Ectodermal cell (in vitro differentiated cells): ENCODE results near the gene GOLPH3.

ENCODE experiments used
- H3K27ac ChIP-seq: 2 replicates; pipeline ENCODE4 v1.7.0; 2013; ENCODE audit warnings: mild to moderate bottlenecking, low read depth, low read length; ENCODE audit not compliant: insufficient read depth, poor library complexity, severe bottlenecking
- H3K27me3 ChIP-seq: 2 replicates; pipeline ENCODE4 v1.7.0; 2013; ENCODE audit warnings: mild to moderate bottlenecking, low read length; ENCODE audit not compliant: insufficient read depth, control insufficient read depth, poor library complexity, severe bottlenecking
- H3K36me3 ChIP-seq: one replicate; pipeline ENCODE4 v1.7.0; 2013; ENCODE audit warnings: low read length; ENCODE audit not compliant: control insufficient read depth, insufficient read depth
- H3K4me1 ChIP-seq: one replicate; pipeline ENCODE4 v1.7.0; 2013; ENCODE audit warnings: low read length; ENCODE audit not compliant: control insufficient read depth, insufficient read depth
- H3K4me3 ChIP-seq: 2 replicates; pipeline ENCODE4 v1.7.0; 2013; ENCODE audit warnings: low read depth, low read length, control low read depth; ENCODE audit not compliant: insufficient read depth
- H3K9me3 ChIP-seq: 2 replicates; pipeline ENCODE4 v1.7.0; 2013; ENCODE audit warnings: mild to moderate bottlenecking, low read length, moderate library complexity; ENCODE audit not compliant: control insufficient read depth
- WGBS, 2 experiments: methylation state at CpG; one replicate each; pipeline ENCODE4 v1.1.7; 2013; ENCODE audit warnings: missing lambda C conversion rate in 2 of 2; 5-methylcytosine and 5-hydroxymethylcytosine counted together

The GOLPH3 gene

DNA sequence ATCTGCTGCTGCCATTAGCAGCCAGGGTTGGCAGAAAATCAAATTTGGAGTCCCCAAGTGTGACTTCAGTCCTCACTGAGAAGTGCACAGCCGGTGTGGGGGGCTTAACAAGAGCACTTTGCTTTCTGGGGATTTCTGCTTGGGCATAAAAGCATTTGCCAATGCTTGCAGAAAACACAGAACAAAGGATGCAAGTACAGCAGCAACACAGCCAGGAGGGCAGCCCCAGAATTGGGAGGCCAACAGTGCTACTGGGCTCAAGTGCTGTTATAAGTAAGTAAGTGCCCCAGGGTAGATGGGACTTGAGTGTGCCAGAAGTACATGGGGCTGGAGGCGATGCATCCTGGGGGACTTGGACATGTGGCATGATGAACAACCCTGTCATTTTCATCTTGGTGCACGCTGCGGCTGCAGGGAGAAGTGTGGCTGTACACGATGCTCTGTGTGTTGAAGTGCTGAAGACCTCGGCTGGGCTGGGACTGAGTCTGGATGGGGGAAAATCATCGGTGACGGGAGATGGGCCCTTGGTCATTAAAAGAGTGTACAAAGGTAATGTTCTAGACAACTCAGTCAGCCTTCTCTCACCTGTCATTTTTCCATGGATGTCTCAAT lies 73.3 kb downstream of the GOLPH3 start:
- Histone ChIP-seq H3K36me3 (peaks cover 5% of the 10 kb centered on the region), H3K4me3 (no peak overlapping the region), H3K4me1 (no peaks in the 10 kb centered on the region), H3K27ac (no peak overlapping the region), H3K9me3 (no peaks in the 10 kb centered on the region), H3K27me3 (no peaks in the 10 kb centered on the region)
- WGBS, 2 experiments, result 95 to 96% methylated on average over 8 of the region's 8 CpGs

- Histone ChIP-seq H3K9me3 (no peaks in the 10 kb centered on the region), H3K27ac (no peak overlapping the region), H3K36me3 (peaks cover 5% of the 10 kb centered on the region), H3K4me3 (no peak overlapping the region), H3K4me1 (no peaks in the 10 kb centered on the region), H3K27me3 (no peaks in the 10 kb centered on the region)
- 89% methylated on average over 6 of the region's 6 CpGs for WGBS, 2 experiments
These were observed 73.9 kb downstream of the GOLPH3 start for GRCh38 chr5:32100230-32100629.

GRCh38 chr5:32099486-32100035 lies 74.6 kb downstream of the GOLPH3 start:
- Histone ChIP-seq H3K27me3 (no peaks in the 10 kb centered on the region), H3K36me3 (peaks cover 5% of the 10 kb centered on the region), H3K9me3 (no peaks in the 10 kb centered on the region), H3K27ac (no peak overlapping the region), H3K4me1 (no peaks in the 10 kb centered on the region), H3K4me3 (no peak overlapping the region)
- WGBS, 2 experiments, result 89 to 90% methylated on average over 9 of the region's 9 CpGs

GRCh38 chr5:32098890-32099310 lies 75.2 kb downstream of the GOLPH3 start:
- Histone ChIP-seq H3K36me3 (peaks cover 4% of the 10 kb centered on the region), H3K4me3 (no peak overlapping the region), H3K4me1 (no peaks in the 10 kb centered on the region), H3K27me3 (no peaks in the 10 kb centered on the region), H3K27ac (no peak overlapping the region), H3K9me3 (no peaks in the 10 kb centered on the region)
- WGBS, 2 experiments, result 94 to 96% methylated on average over 11 of the region's 11 CpGs

- Histone ChIP-seq H3K36me3 (no peaks in the 10 kb centered on the region), H3K27ac (no peak overlapping the region), H3K27me3 (no peaks in the 10 kb centered on the region), H3K4me1 (no peaks in the 10 kb centered on the region), H3K4me3 (no peak overlapping the region), H3K9me3 (no peaks in the 10 kb centered on the region)
- 86 to 91% methylated on average over 9 of the region's 9 CpGs for WGBS, 2 experiments
These were observed 75.8 kb downstream of the GOLPH3 start for GRCh38 chr5:32098291-32098690.

- no peaks in the 10 kb centered on the region for H3K4me1 ChIP-seq
- WGBS, 2 experiments, result 92 to 93% methylated on average over 10 of the region's 10 CpGs
- H3K36me3 ChIP-seq, result no peaks in the 10 kb centered on the region
- H3K9me3 ChIP-seq, result no peaks in the 10 kb centered on the region
- H3K27me3 ChIP-seq, result no peaks in the 10 kb centered on the region
- H3K27ac ChIP-seq, result no peak overlapping the region
- no peak overlapping the region for H3K4me3 ChIP-seq
These were observed 77.1 kb downstream of the GOLPH3 start for GRCh38 chr5:32096891-32097595.

DNA sequence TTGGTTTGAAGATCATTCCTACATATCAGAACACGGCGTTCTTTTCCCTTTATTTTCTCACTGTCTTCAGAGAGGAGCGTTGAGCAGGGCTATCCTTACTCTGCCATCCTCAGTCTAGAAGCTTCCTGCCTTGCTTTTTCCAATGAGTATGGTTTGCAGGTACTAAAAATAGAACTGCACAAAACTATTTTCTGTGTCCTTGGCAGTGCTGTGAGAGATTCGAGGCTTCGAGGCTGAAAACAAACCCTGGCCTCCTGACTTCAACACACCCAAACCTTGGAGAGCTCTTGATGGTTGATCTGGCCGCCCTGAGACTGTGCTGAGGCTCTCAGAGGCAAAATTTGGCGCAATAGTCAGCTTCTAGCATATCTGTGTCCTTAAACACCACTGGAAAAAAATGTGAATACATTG lies 78.9 kb downstream of the GOLPH3 start:
- no peaks in the 10 kb centered on the region for H3K36me3 ChIP-seq
- H3K9me3 ChIP-seq, result no peaks in the 10 kb centered on the region
- 97 to 98% methylated on average over 7 of the region's 7 CpGs for WGBS, 2 experiments
- H3K4me1 ChIP-seq, result no peaks in the 10 kb centered on the region
- H3K27me3 ChIP-seq, result no peaks in the 10 kb centered on the region
- no peak overlapping the region for H3K27ac ChIP-seq
- no peak overlapping the region for H3K4me3 ChIP-seq

GRCh38 chr5:32094691-32095090 lies 79.4 kb downstream of the GOLPH3 start:
- no peaks in the 10 kb centered on the region for H3K27me3 ChIP-seq
- no peaks in the 10 kb centered on the region for H3K36me3 ChIP-seq
- H3K4me1 ChIP-seq, result no peaks in the 10 kb centered on the region
- no peak overlapping the region for H3K27ac ChIP-seq
- H3K4me3 ChIP-seq, result no peak overlapping the region
- 95% methylated on average over 5 of the region's 5 CpGs for WGBS, 2 experiments
- H3K9me3 ChIP-seq, result no peaks in the 10 kb centered on the region

GRCh38 chr5:32092938-32093812 lies 80.9 kb downstream of the GOLPH3 start:
- Histone ChIP-seq H3K4me3 (no peak overlapping the region), H3K27me3 (no peaks in the 10 kb centered on the region), H3K27ac (no peak overlapping the region), H3K9me3 (no peaks in the 10 kb centered on the region), H3K4me1 (no peaks in the 10 kb centered on the region), H3K36me3 (no peaks in the 10 kb centered on the region)
- WGBS, 2 experiments, result 67 to 68% methylated on average over 19 to 20 of the region's 20 CpGs

- no peaks in the 10 kb centered on the region for H3K9me3 ChIP-seq
- no peaks in the 10 kb centered on the region for H3K4me1 ChIP-seq
- no peak overlapping the region for H3K4me3 ChIP-seq
- no peaks in the 10 kb centered on the region for H3K27me3 ChIP-seq
- WGBS, 2 experiments, result 93 to 94% methylated on average over 16 to 17 of the region's 17 CpGs
- H3K36me3 ChIP-seq, result no peaks in the 10 kb centered on the region
- no peak overlapping the region for H3K27ac ChIP-seq
These were observed 83.4 kb downstream of the GOLPH3 start for GRCh38 chr5:32090755-32091128.
